K562 (cell line): ENCODE data around the gene SELENOO. TPM values are rescaled to one million over a fixed set of nuclear protein-coding genes. Genes with fewer than 3 reads are reported as not detected.

Source experiments
- ATAC-seq: fragments of 200-7000 bp; cut with Tn5 transposase; 3 replicates; pipeline ENCODE4 v1.9.1; 2020; ENCODE audit warnings: moderate library complexity
- BruUV-seq: library from RNA; stranded (reverse); fragments of 400-500 nt; replicated peaks from 2 replicates; lab custom pipeline; 2021; lab: Mats Ljungman, UMichigan
- CTCF ChIA-PET: fragments of 300-600 bp; formaldehyde crosslinking; extraction: SDS; loops from one replicate; lab custom pipeline; 2021; ENCODE audit warnings: low intra/inter-chr PET ratio; lab: Yijun Ruan, JAX
- POLR2A ChIA-PET: fragments of 300-600, 350-650 bp; sonication (Branson Sonifier 250); formaldehyde crosslinking; extraction: SDS; loops from one replicate; lab custom pipeline; 2021; ENCODE audit warnings: antibody characterized with exemption, inconsistent platforms; lab: Yijun Ruan, JAX
- DNase-seq, 4 experiments: peaks; one replicate each; pipeline versions ENCODE4 v3.0.0 to v3.0.0-alpha.2; 2011 to 2018; ENCODE audit warnings: low spot score in 3 of 4, mixed read lengths in 3 of 4; ENCODE audit errors: extremely low read depth in 1 of 4
- FAIRE-seq: peaks from 2 replicates; lab custom pipeline; 2011; peaks lifted over from hg19 to GRCh38; lab: Jason Lieb, UNC
- H2AFZ ChIP-seq: 2 replicates; pipeline ENCODE4 v1.6.0; 2011; ENCODE audit warnings: low read depth, low read length, control low read depth, inconsistent platforms
- H3K27ac ChIP-seq: fragments of 200-600 bp; 3 replicates; pipeline ENCODE4 v1.8.0; 2011; ENCODE audit warnings: low read depth, mild to moderate bottlenecking, control low read depth, inconsistent platforms, low read length, moderate library complexity, mixed read lengths; ENCODE audit errors: extremely low read depth
- H3K27me3 ChIP-seq, 2 experiments: fragments of 300-600 bp in 1 of 2; 2 replicates in 1 of 2; 3 replicates in 1 of 2; pipeline versions ENCODE4 v1.6.0 to v1.8.0; 2011; ENCODE audit warnings: inconsistent platforms in 2 of 2, low read length in 2 of 2, mild to moderate bottlenecking in 1 of 2, mixed read lengths in 1 of 2, moderate library complexity in 1 of 2; ENCODE audit not compliant: control insufficient read depth in 2 of 2, insufficient read depth in 2 of 2
- H3K36me3 ChIP-seq: fragments of 300-600 bp; 3 replicates; pipeline ENCODE4 v1.8.0; 2011; ENCODE audit warnings: mild to moderate bottlenecking, low read length, inconsistent platforms; ENCODE audit not compliant: control insufficient read depth, insufficient read depth
- H3K4me1 ChIP-seq, 2 experiments: fragments of 200-600 bp in 1 of 2; replicated peaks in 1 of 2; 2 replicates in 1 of 2; 3 replicates in 1 of 2; pipeline versions ENCODE4 v1.5.1 to v1.8.0; 2011; ENCODE audit warnings: inconsistent platforms in 2 of 2, low read length in 2 of 2, mild to moderate bottlenecking in 1 of 2, mixed read lengths in 1 of 2, moderate library complexity in 1 of 2; ENCODE audit not compliant: control insufficient read depth in 2 of 2, insufficient read depth in 2 of 2
- H3K4me2 ChIP-seq: 2 replicates; pipeline ENCODE4 v1.6.1; 2011; ENCODE audit warnings: low read length, control low read depth, inconsistent platforms, mixed read lengths; ENCODE audit not compliant: insufficient read depth
- H3K4me3 ChIP-seq: fragments of 200-600 bp; sonication (generic), shearing (Covaris generic); 2 replicates; pipeline ENCODE4 v1.5.1; 2016; ENCODE audit warnings: control low read depth, inconsistent platforms
- H3K79me2 ChIP-seq: fragments of 200-600 bp; 3 replicates; pipeline ENCODE4 v1.8.0; 2011; ENCODE audit warnings: low read length, inconsistent platforms; ENCODE audit not compliant: control insufficient read depth, insufficient read depth
- H3K9ac ChIP-seq, 2 experiments: 2 replicates each; pipeline versions ENCODE4 v1.6.0 to v1.6.1; 2011; ENCODE audit warnings: low read depth in 2 of 2, low read length in 2 of 2, control low read depth in 1 of 2, inconsistent platforms in 1 of 2, mild to moderate bottlenecking in 1 of 2, mixed read lengths in 1 of 2; ENCODE audit not compliant: insufficient read depth in 1 of 2
- H3K9me1 ChIP-seq: one replicate; pipeline ENCODE4 v1.6.0; 2011; ENCODE audit warnings: inconsistent platforms, mild to moderate bottlenecking, low read length, moderate library complexity; ENCODE audit not compliant: control insufficient read depth, insufficient read depth
- H3K9me3 ChIP-seq: replicated peaks from 2 replicates; pipeline ENCODE4 v1.5.1; 2011; ENCODE audit warnings: low read depth, low read length, inconsistent platforms; ENCODE audit not compliant: control insufficient read depth, insufficient read depth
- H4K20me1 ChIP-seq: replicated peaks from 2 replicates; pipeline ENCODE4 v1.6.1; 2011; ENCODE audit warnings: low read length, inconsistent platforms, mixed read lengths; ENCODE audit not compliant: control insufficient read depth, insufficient read depth
- CBX5 ChIP-seq: IDR thresholded peaks from 2 replicates; pipeline ENCODE4 v1.6.1; 2014; ENCODE audit warnings: low read depth, borderline replicate concordance
- ETV6 ChIP-seq, 3 experiments: fragments of 150-350 bp in 1 of 3; sonication (generic) in 1 of 3; formaldehyde crosslinking in 1 of 3; IDR thresholded peaks; 2 replicates each; pipeline versions ENCODE4 v1.6.1 to v1.8.0; 2014 to 2022; ENCODE audit warnings: borderline replicate concordance in 2 of 3, low read depth in 2 of 3, antibody characterized with exemption in 1 of 3, low read length in 1 of 3, mild to moderate bottlenecking in 1 of 3, missing genetic modification reagents in 1 of 3
- GATAD2B ChIP-seq: fragments of 450-650 bp; IDR thresholded peaks from 2 replicates; pipeline ENCODE4 v1.6.1; 2017; ENCODE audit warnings: mild to moderate bottlenecking, borderline replicate concordance
- HNRNPH1 ChIP-seq: fragments of 200-400 bp; formaldehyde crosslinking; optimal IDR thresholded peaks from 2 replicates; pipeline ENCODE3; 2017; ENCODE audit warnings: low read depth, mild to moderate bottlenecking, low read length, moderate library complexity
- KDM1A ChIP-seq, 2 experiments: fragments of 450-650 bp; IDR thresholded peaks; 2 replicates each; pipeline ENCODE4 v1.6.1; 2016; ENCODE audit warnings: mild to moderate bottlenecking in 2 of 2
- MTA1 ChIP-seq: fragments of 450-650 bp; IDR thresholded peaks from 2 replicates; pipeline ENCODE4 v1.6.1; 2017; ENCODE audit warnings: borderline replicate concordance
- ZNF384 ChIP-seq: IDR thresholded peaks from 2 replicates; pipeline ENCODE4 v1.6.1; 2012; ENCODE audit warnings: low read depth, low read length, improper control_type of control experiment
- WGBS: fragments of 100-300 bp; shearing (Covaris generic); methylation state at CpG from one replicate; pipeline ENCODE4 v1.1.6; 2016; ENCODE audit warnings: low coverage, mixed read lengths; ENCODE audit not compliant: insufficient coverage; ENCODE audit errors: missing lambda C conversion rate; 5-methylcytosine and 5-hydroxymethylcytosine counted together
- in situ Hi-C: fragments of 300-500 bp; cut with MboI; formaldehyde crosslinking; loops from 4 replicates; pipeline ENCODE4 v1.15.0; 2018; ENCODE audit warnings: inconsistent platforms, mixed read lengths
- intact Hi-C: fragments of 100-400 bp; cut with micrococcal nuclease; formaldehyde crosslinking; loops from 2 replicates; pipeline ENCODE4 v1.14.2; 2022
- polyA plus RNA-seq, 8 experiments: library from polyadenylated mRNA; depleted of rRNA in 4 of 8; stranded (reverse) in 5 of 8; unstranded in 3 of 8; fragments of >200 nt; fragmentation: Nextera tagmentation in 2 of 8; fragmentation: Illumina TruSeq in 1 of 8; extraction: Ambion mirVana in 2 of 8; extraction: Trizol in 1 of 8; gene quantifications; 2 replicates each; pipeline versions ENCODE4 v1.2.1 to v1.2.3, GENCODE V29; 2011 to 2014; ENCODE audit warnings: inconsistent platforms in 1 of 8, missing spikeins in 1 of 8
- total RNA-seq, 7 experiments: library from RNA; depleted of rRNA in 6 of 7; stranded (reverse); fragments of >200 nt in 6 of 7; fragmentation: Illumina TruSeq in 2 of 7; extraction: Trizol in 2 of 7; gene quantifications; 2 replicates each; pipeline versions ENCODE4 v1.2.1 to v1.2.3, GENCODE V29; 2011 to 2021; ENCODE audit warnings: low replicate concordance in 1 of 7
- TF ChIP-seq, protein P1 (sequence below), 2 experiments: fragments of 450-650 bp; IDR thresholded peaks; 2 replicates each; pipeline ENCODE4 v1.6.1; 2016
- TF ChIP-seq, protein P2 (sequence below): sonication (generic); formaldehyde crosslinking; IDR thresholded peaks from 2 replicates; pipeline ENCODE4 v1.4.0; 2020; ENCODE audit warnings: mild to moderate bottlenecking, missing genetic modification reagents
- TF ChIP-seq, protein P3 (sequence below): fragments of 450-650 bp; IDR thresholded peaks from 2 replicates; pipeline ENCODE4 v1.6.1; 2017; ENCODE audit warnings: antibody characterized with exemption, mild to moderate bottlenecking
- TF ChIP-seq, protein P4 (sequence below): IDR thresholded peaks from 3 replicates; pipeline ENCODE4 v1.6.1; 2011; ENCODE audit warnings: borderline replicate concordance, mild to moderate bottlenecking; ENCODE audit not compliant: insufficient read length, insufficient read depth

Gene SELENOO
- total and polyA plus RNA-seq, 9 of the 15 experiments (the other 6 are each of a cell fraction or from before 2014, with no cell fraction given): 0.37 to 24.9 (median 8.3) TPM

DNA sequence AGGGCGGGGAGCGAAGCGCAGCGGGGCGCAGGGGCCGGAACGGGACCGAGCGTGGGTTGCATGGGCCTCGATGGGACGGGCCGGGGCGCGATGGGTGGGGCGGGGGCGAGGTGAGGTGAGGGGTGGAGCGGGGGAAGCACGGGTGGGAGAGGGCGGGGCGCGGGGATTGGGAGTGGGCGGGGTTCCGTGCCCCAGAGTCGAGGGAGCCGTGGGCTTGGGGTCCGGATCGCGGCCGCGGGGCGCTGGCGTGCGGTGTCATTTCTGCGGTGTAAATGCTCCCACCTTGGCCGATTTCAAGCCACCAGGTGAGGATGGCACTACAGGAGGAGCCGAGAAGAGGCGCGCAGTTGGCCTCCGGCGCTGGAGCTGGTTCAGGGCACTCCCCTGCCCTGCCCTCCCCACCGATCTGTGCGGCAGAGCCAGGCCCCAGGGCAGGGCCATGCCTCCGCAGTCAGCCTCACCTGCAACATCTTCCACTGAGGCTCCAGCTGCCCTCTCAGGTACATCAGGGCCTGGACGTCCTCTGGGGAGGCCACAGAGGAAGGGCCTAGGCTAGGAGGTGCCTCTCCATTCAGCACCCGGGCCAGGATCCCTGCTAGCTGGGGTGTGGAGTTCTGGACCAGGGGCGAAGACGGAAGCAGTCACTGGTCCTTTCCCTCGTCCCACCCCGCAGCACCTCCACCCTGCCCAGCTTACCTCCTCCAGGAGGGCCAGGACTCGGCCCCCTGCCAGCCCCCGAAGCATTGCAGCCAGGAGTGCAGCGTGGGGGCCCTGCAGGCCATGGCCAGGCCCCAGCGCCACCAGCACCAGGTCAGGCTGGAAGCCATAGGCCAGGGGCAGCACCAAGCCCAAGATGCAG is 44.6 kb downstream of the SELENOO start:
- H3K4me3 ChIP-seq: peak overlapping the region; percentile 76
- peak overlapping the region; percentile 80 to 93 for H3K9ac ChIP-seq
- H3K4me2 ChIP-seq: peak overlapping the region; percentile 79
- ATAC-seq: peak; percentile 23
- H3K79me2 ChIP-seq: peaks cover 68% of the 10 kb centered on the region
- WGBS: 14% methylated on average over 16 of the region's 53 CpGs
- peak overlapping the region; percentile 81 for H3K27ac ChIP-seq
- peaks cover 9 to 65% of the 10 kb centered on the region in 2 experiments for H3K4me1 ChIP-seq
- no peaks in the 10 kb centered on the region for H3K9me1 ChIP-seq
- H3K27me3 ChIP-seq: no peaks in the 10 kb centered on the region
- in situ Hi-C loops: no loop called here
- BruUV-seq: TSS peak; percentile 80
- ChIA-PET CTCF (no interaction called here), POLR2A (interaction anchor here (0.8 kb wide), 1 partner anchor 11 kb away, joined by 3 read pairs; no protein-coding TSS in a partner anchor)
- peaks cover 37% of the 10 kb centered on the region; the same call in 2 of the 3 replicates for H3K36me3 ChIP-seq
- intact Hi-C loops: no loop called here
- H2AFZ ChIP-seq: peak overlapping the region; percentile 77
- no peaks in the 10 kb centered on the region for H3K9me3 ChIP-seq
- peaks cover 11% of the 10 kb centered on the region for H4K20me1 ChIP-seq
- peak in 2 of 4 experiments; percentile 59 to 64 for DNase-seq
- FAIRE-seq: no peak
- TF ChIP-seq, protein P1, sequence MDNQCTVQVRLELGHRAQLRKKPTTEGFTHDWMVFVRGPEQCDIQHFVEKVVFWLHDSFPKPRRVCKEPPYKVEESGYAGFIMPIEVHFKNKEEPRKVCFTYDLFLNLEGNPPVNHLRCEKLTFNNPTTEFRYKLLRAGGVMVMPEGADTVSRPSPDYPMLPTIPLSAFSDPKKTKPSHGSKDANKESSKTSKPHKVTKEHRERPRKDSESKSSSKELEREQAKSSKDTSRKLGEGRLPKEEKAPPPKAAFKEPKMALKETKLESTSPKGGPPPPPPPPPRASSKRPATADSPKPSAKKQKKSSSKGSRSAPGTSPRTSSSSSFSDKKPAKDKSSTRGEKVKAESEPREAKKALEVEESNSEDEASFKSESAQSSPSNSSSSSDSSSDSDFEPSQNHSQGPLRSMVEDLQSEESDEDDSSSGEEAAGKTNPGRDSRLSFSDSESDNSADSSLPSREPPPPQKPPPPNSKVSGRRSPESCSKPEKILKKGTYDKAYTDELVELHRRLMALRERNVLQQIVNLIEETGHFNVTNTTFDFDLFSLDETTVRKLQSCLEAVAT (IDR thresholded peaks at IDR 0.05): no peak
- TF ChIP-seq ZNF384: no peak
- TF ChIP-seq, protein P2, sequence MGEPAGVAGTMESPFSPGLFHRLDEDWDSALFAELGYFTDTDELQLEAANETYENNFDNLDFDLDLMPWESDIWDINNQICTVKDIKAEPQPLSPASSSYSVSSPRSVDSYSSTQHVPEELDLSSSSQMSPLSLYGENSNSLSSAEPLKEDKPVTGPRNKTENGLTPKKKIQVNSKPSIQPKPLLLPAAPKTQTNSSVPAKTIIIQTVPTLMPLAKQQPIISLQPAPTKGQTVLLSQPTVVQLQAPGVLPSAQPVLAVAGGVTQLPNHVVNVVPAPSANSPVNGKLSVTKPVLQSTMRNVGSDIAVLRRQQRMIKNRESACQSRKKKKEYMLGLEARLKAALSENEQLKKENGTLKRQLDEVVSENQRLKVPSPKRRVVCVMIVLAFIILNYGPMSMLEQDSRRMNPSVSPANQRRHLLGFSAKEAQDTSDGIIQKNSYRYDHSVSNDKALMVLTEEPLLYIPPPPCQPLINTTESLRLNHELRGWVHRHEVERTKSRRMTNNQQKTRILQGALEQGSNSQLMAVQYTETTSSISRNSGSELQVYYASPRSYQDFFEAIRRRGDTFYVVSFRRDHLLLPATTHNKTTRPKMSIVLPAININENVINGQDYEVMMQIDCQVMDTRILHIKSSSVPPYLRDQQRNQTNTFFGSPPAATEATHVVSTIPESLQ (CRISPR knock-in tag): no peak
- no peak for TF ChIP-seq MTA1
- TF ChIP-seq GATAD2B: no peak
- TF ChIP-seq, protein P3, sequence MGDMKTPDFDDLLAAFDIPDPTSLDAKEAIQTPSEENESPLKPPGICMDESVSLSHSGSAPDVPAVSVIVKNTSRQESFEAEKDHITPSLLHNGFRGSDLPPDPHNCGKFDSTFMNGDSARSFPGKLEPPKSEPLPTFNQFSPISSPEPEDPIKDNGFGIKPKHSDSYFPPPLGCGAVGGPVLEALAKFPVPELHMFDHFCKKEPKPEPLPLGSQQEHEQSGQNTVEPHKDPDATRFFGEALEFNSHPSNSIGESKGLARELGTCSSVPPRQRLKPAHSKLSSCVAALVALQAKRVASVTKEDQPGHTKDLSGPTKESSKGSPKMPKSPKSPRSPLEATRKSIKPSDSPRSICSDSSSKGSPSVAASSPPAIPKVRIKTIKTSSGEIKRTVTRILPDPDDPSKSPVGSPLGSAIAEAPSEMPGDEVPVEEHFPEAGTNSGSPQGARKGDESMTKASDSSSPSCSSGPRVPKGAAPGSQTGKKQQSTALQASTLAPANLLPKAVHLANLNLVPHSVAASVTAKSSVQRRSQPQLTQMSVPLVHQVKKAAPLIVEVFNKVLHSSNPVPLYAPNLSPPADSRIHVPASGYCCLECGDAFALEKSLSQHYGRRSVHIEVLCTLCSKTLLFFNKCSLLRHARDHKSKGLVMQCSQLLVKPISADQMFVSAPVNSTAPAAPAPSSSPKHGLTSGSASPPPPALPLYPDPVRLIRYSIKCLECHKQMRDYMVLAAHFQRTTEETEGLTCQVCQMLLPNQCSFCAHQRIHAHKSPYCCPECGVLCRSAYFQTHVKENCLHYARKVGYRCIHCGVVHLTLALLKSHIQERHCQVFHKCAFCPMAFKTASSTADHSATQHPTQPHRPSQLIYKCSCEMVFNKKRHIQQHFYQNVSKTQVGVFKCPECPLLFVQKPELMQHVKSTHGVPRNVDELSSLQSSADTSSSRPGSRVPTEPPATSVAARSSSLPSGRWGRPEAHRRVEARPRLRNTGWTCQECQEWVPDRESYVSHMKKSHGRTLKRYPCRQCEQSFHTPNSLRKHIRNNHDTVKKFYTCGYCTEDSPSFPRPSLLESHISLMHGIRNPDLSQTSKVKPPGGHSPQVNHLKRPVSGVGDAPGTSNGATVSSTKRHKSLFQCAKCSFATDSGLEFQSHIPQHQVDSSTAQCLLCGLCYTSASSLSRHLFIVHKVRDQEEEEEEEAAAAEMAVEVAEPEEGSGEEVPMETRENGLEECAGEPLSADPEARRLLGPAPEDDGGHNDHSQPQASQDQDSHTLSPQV: no peak
- no peak for TF ChIP-seq KDM1A (IDR thresholded peaks at IDR 0.05)
- no peak for TF ChIP-seq CBX5
- TF ChIP-seq ETV6 (IDR thresholded peaks at IDR 0.05; ENCODE audit: borderline replicate concordance in 1 of 2, low read depth in 2 of 2, low read length in 1 of 2): no peak
- no peak for TF ChIP-seq ETV6 (CRISPR knock-in tag; IDR thresholded peaks at IDR 0.05; ENCODE audit: borderline replicate concordance)
- TF ChIP-seq HNRNPH1: no peak
- TF ChIP-seq, protein P4, sequence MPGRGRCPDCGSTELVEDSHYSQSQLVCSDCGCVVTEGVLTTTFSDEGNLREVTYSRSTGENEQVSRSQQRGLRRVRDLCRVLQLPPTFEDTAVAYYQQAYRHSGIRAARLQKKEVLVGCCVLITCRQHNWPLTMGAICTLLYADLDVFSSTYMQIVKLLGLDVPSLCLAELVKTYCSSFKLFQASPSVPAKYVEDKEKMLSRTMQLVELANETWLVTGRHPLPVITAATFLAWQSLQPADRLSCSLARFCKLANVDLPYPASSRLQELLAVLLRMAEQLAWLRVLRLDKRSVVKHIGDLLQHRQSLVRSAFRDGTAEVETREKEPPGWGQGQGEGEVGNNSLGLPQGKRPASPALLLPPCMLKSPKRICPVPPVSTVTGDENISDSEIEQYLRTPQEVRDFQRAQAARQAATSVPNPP: no peak
